ENCODE measurements around the gene PLTP. TPM values are rescaled to one million over a fixed set of nuclear protein-coding genes. Genes with fewer than 3 reads are reported as not detected.

Gene PLTP
- total and polyA plus RNA-seq, 2 of the 13 experiments (the other 11 are each of a cell fraction or from before 2014, with no cell fraction given): 16.9 to 28.6 TPM

GRCh38 chr20:45909817-45910669 is 1.9 kb downstream of the PLTP start (continued):
- no peak for TF ChIP-seq HINFP (CRISPR knock-in tag; IDR thresholded peaks at IDR 0.05; ENCODE audit: low read depth)
- TF ChIP-seq SETDB1 (CRISPR knock-in tag; IDR thresholded peaks at IDR 0.05; ENCODE audit: borderline replicate concordance): no peak
- no peak; the same call in 1 of the 2 replicates for TF ChIP-seq ZNF709 (CRISPR knock-in tag; IDR thresholded peaks at IDR 0.05)
- no peak for TF ChIP-seq HNRNPK (IDR thresholded peaks at IDR 0.05; ENCODE audit: low read depth, low read length, poor library complexity, severe bottlenecking)
- no peak; the same call in 1 of the 2 replicates for TF ChIP-seq ZNF205 (CRISPR knock-in tag; IDR thresholded peaks at IDR 0.05)
- no peak for TF ChIP-seq THAP7 (CRISPR knock-in tag; IDR thresholded peaks at IDR 0.05)
- TF ChIP-seq ZNF503 (CRISPR knock-in tag; IDR thresholded peaks at IDR 0.05): peak; percentile 69; the same call in 1 of the 2 replicates
- no peak for TF ChIP-seq ZNF33B (CRISPR knock-in tag; IDR thresholded peaks at IDR 0.05)
- no peak for TF ChIP-seq MTF2 (CRISPR knock-in tag; IDR thresholded peaks at IDR 0.05; ENCODE audit: borderline replicate concordance)
- no peak for TF ChIP-seq PAX8 (CRISPR knock-in tag; IDR thresholded peaks at IDR 0.05; ENCODE audit: borderline replicate concordance)
- TF ChIP-seq ZBTB7A (CRISPR knock-in tag; IDR thresholded peaks at IDR 0.05): no peak
- TF ChIP-seq EEA1 (CRISPR knock-in tag; IDR thresholded peaks at IDR 0.05; ENCODE audit: borderline replicate concordance): no peak
- no peak for TF ChIP-seq NCOA1 (CRISPR knock-in tag; IDR thresholded peaks at IDR 0.05)
- TF ChIP-seq ZNF576 (CRISPR knock-in tag; IDR thresholded peaks at IDR 0.05): 0 out of 2 replicates have a peak, but pooled peaks have one; percentile 24
- no peak for TF ChIP-seq ZNF850 (CRISPR knock-in tag; conservative IDR thresholded peaks at IDR 0.05)
- TF ChIP-seq NRL (CRISPR knock-in tag; IDR thresholded peaks at IDR 0.05; ENCODE audit: borderline replicate concordance): peak; percentile 75; the same call in 1 of the 2 replicates
- no peak for TF ChIP-seq MTF1 (CRISPR knock-in tag; IDR thresholded peaks at IDR 0.05)
- no peak for TF ChIP-seq PCBP2 (optimal IDR thresholded peaks at IDR 0.05; ENCODE audit: low read depth, low read length, poor library complexity, severe bottlenecking)
- TF ChIP-seq ZNF761 (CRISPR knock-in tag; conservative IDR thresholded peaks at IDR 0.05): 0 out of 2 replicates have a peak, but pooled peaks have one; percentile 25
- no peak for TF ChIP-seq ZNF382 (CRISPR knock-in tag; IDR thresholded peaks at IDR 0.05; ENCODE audit: borderline replicate concordance)
- TF ChIP-seq ISL2 (CRISPR knock-in tag; IDR thresholded peaks at IDR 0.05): no peak
- TF ChIP-seq POLR2AphosphoS5 (IDR thresholded peaks at IDR 0.05; ENCODE audit: low read depth, low read length): no peak

All from HepG2 (cell line).